H1 (cell line): ENCODE results near the gene CTPS2.
"Not testable (repeated sequence)": the region's sequence is repeated elsewhere in the genome, so short reads cannot be mapped to it uniquely, and the experiment has no call there.

ENCODE experiments used
- CTCF ChIP-seq, 3 experiments: IDR thresholded peaks; 1 replicate in 2 of 3; 2 replicates in 1 of 3; pipeline versions ENCODE4 v1.5.1 to v1.6.1; 2011; ENCODE audit warnings: low read length in 3 of 3, mild to moderate bottlenecking in 3 of 3, inconsistent platforms in 2 of 3, low read depth in 1 of 3, moderate library complexity in 1 of 3; ENCODE audit not compliant: insufficient read depth in 1 of 3; ENCODE audit errors: control extremely low read depth in 1 of 3
- FOSL1 ChIP-seq: IDR thresholded peaks from 2 replicates; pipeline ENCODE4 v1.6.1; 2011; ENCODE audit warnings: mild to moderate bottlenecking, low read depth, low read length, moderate library complexity; ENCODE audit not compliant: insufficient read depth
- JUND ChIP-seq: IDR thresholded peaks from 2 replicates; pipeline ENCODE4 v1.6.1; 2011; ENCODE audit warnings: mild to moderate bottlenecking, improper control_type of control experiment, low read length
- POLR2AphosphoS5 ChIP-seq: IDR thresholded peaks from 2 replicates; pipeline ENCODE4 v1.6.1; 2011; ENCODE audit warnings: low read depth, low read length
- POU5F1 ChIP-seq: IDR thresholded peaks from 2 replicates; pipeline ENCODE4 v1.6.1; 2011; ENCODE audit warnings: low read depth, mild to moderate bottlenecking, low read length, moderate library complexity
- RAD21 ChIP-seq, 2 experiments: IDR thresholded peaks in 1 of 2; conservative IDR thresholded peaks in 1 of 2; 2 replicates each; pipeline ENCODE4 v1.6.1; 2011; ENCODE audit warnings: low read depth in 2 of 2, low read length in 2 of 2, improper control_type of control experiment in 1 of 2, inconsistent platforms in 1 of 2, mild to moderate bottlenecking in 1 of 2, moderate library complexity in 1 of 2
- ZNF274 ChIP-seq: IDR thresholded peaks from 2 replicates; pipeline ENCODE4 v1.7.0; 2012; ENCODE audit warnings: low read length, borderline replicate concordance; ENCODE audit errors: extremely low read depth

- not testable (repeated sequence) for TF ChIP-seq RAD21 (IDR thresholded peaks at IDR 0.05 in 1 of 2, conservative IDR thresholded peaks at IDR 0.05 in 1 of 2; ENCODE audit: low read depth in 2 of 2, low read length in 2 of 2); POLR2AphosphoS5; JUND; ZNF274; CTCF (IDR thresholded peaks at IDR 0.05; ENCODE audit: control extremely low read depth in 1 of 3, insufficient read depth in 1 of 3, low read depth in 1 of 3, low read length in 3 of 3); POU5F1; FOSL1
Measured at GRCh38 chrX:16715638-16716037, 3.2 kb upstream of the CTPS2 start.
